Measurements from ENCODE around the gene PACSIN2. TPM values are rescaled to one million over a fixed set of nuclear protein-coding genes. Genes with fewer than 3 reads are reported as not detected.
A peak's percentile ranks its signal among the peaks of the same experiment; 100 is the strongest.

The PACSIN2 gene
- polyA plus RNA-seq, 2 of the 4 experiments (the other 2 are of a cell fraction), result 60.3 to 94.0 TPM

GRCh38 chr22:42844756-42845155 lies 170.2 kb downstream of the PACSIN2 start:
- H3K9me3 ChIP-seq, result no peaks in the 10 kb centered on the region
- POLR2A ChIA-PET, result no interaction called here
- peaks cover 22% of the 10 kb centered on the region for H3K4me1 ChIP-seq
- TF ChIP-seq ELK1 (IDR thresholded peaks at IDR 0.05; ENCODE audit: low read depth, low read length) (no peak), JUNB (IDR thresholded peaks at IDR 0.05) (peak; percentile 20; the same call in 1 of the 2 replicates), MYC (IDR thresholded peaks at IDR 0.05; ENCODE audit: borderline replicate concordance, low read length) (no peak), HOXA7 (CRISPR knock-in tag; IDR thresholded peaks at IDR 0.05) (no peak), EP300 (IDR thresholded peaks at IDR 0.05) (no peak), ZFP36 (IDR thresholded peaks at IDR 0.05; ENCODE audit: borderline replicate concordance, partially characterized antibody) (no peak), GATA3 (IDR thresholded peaks at IDR 0.05; ENCODE audit: borderline replicate concordance) (peak; percentile 29; the same call in 1 of the 2 replicates), PHF8 (IDR thresholded peaks at IDR 0.05; ENCODE audit: borderline replicate concordance, low read depth) (no peak), BCL3 (IDR thresholded peaks at IDR 0.05) (no peak), EHF (CRISPR knock-in tag; IDR thresholded peaks at IDR 0.05) (no peak), NPAS2 (CRISPR knock-in tag; IDR thresholded peaks at IDR 0.05; ENCODE audit: borderline replicate concordance) (no peak), ZC3H11A (IDR thresholded peaks at IDR 0.05) (no peak), HDAC2 (IDR thresholded peaks at IDR 0.05) (no peak), SMC3 (IDR thresholded peaks at IDR 0.05) (no peak), FOSL2 (IDR thresholded peaks at IDR 0.05) (no peak), FOSL2 (CRISPR knock-in tag; IDR thresholded peaks at IDR 0.05) (peak; percentile 46; the same call in 1 of the 2 replicates)
- TF ChIP-seq, protein P1, sequence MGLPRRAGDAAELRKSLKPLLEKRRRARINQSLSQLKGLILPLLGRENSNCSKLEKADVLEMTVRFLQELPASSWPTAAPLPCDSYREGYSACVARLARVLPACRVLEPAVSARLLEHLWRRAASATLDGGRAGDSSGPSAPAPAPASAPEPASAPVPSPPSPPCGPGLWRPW (IDR thresholded peaks at IDR 0.05), result no peak
- TF ChIP-seq, protein P2, sequence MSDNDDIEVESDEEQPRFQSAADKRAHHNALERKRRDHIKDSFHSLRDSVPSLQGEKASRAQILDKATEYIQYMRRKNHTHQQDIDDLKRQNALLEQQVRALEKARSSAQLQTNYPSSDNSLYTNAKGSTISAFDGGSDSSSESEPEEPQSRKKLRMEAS (IDR thresholded peaks at IDR 0.05), result no peak
- TF ChIP-seq, protein P3, sequence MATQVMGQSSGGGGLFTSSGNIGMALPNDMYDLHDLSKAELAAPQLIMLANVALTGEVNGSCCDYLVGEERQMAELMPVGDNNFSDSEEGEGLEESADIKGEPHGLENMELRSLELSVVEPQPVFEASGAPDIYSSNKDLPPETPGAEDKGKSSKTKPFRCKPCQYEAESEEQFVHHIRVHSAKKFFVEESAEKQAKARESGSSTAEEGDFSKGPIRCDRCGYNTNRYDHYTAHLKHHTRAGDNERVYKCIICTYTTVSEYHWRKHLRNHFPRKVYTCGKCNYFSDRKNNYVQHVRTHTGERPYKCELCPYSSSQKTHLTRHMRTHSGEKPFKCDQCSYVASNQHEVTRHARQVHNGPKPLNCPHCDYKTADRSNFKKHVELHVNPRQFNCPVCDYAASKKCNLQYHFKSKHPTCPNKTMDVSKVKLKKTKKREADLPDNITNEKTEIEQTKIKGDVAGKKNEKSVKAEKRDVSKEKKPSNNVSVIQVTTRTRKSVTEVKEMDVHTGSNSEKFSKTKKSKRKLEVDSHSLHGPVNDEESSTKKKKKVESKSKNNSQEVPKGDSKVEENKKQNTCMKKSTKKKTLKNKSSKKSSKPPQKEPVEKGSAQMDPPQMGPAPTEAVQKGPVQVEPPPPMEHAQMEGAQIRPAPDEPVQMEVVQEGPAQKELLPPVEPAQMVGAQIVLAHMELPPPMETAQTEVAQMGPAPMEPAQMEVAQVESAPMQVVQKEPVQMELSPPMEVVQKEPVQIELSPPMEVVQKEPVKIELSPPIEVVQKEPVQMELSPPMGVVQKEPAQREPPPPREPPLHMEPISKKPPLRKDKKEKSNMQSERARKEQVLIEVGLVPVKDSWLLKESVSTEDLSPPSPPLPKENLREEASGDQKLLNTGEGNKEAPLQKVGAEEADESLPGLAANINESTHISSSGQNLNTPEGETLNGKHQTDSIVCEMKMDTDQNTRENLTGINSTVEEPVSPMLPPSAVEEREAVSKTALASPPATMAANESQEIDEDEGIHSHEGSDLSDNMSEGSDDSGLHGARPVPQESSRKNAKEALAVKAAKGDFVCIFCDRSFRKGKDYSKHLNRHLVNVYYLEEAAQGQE (IDR thresholded peaks at IDR 0.05), result no peak
- CTCF ChIA-PET, result interaction anchor here (1.0 kb wide), 1 partner anchor 245 kb away, joined by 3 read pairs; no protein-coding TSS in a partner anchor
- H3K27ac ChIP-seq, result peak overlapping the region; percentile 54 to 63; a peak in 4 of 6 replicates
- WGBS (ENCODE audit: missing lambda C conversion rate), result 24% methylated on average over 4 of the region's 4 CpGs
- DNase-seq (ENCODE audit: low read depth in 1 of 2, low spot score in 1 of 2), result peak in 1 of 2 experiments; percentile 53
- no peak for FAIRE-seq
- peak in 1 of 2 experiments; percentile 62; a peak in 2 of 6 replicates for ATAC-seq
- H3K4me2 ChIP-seq, result peak overlapping the region; percentile 44; the same call in 2 of the 3 replicates
- H3K4me3 ChIP-seq, result no peak overlapping the region

- ChIA-PET CTCF (interaction anchor here (0.6 to 1.7 kb wide), 3 partner anchors 9 to 193 kb away, joined by 3 to 4 read pairs (median 3); no protein-coding TSS in a partner anchor), POLR2A (no interaction called here)
- no peak for FAIRE-seq
- H3K4me2 ChIP-seq, result no peak overlapping the region
- ATAC-seq, result no peak
- DNase-seq (ENCODE audit: low read depth in 1 of 2, low spot score in 1 of 2), result no peak
- H3K4me3 ChIP-seq, result no peak overlapping the region
- peaks cover 18% of the 10 kb centered on the region for H3K4me1 ChIP-seq
- no peak overlapping the region for H3K27ac ChIP-seq
- WGBS (ENCODE audit: missing lambda C conversion rate), result 94% methylated on average over 13 of the region's 14 CpGs
- no peaks in the 10 kb centered on the region for H3K9me3 ChIP-seq
- TF ChIP-seq BCL3 (IDR thresholded peaks at IDR 0.05) (no peak), SREBF2 (IDR thresholded peaks at IDR 0.05) (no peak), FOSB (CRISPR knock-in tag; IDR thresholded peaks at IDR 0.05) (no peak), KDM1A (IDR thresholded peaks at IDR 0.05; ENCODE audit: low read depth) (no peak), POLR2AphosphoS2 (conservative IDR thresholded peaks at IDR 0.05; ENCODE audit: low read length) (no peak), HDAC2 (IDR thresholded peaks at IDR 0.05) (no peak), ZSCAN20 (CRISPR knock-in tag; IDR thresholded peaks at IDR 0.05) (no peak), EHMT2 (IDR thresholded peaks at IDR 0.05; ENCODE audit: low read depth) (no peak), CBX2 (IDR thresholded peaks at IDR 0.05; ENCODE audit: borderline replicate concordance, low read depth) (no peak), ZC3H11A (IDR thresholded peaks at IDR 0.05) (no peak), NFE2L2 (conservative IDR thresholded peaks at IDR 0.05; ENCODE audit: low read length) (no peak), PBX3 (IDR thresholded peaks at IDR 0.05) (no peak), TP53 (CRISPR knock-in tag; IDR thresholded peaks at IDR 0.05) (no peak)
These were observed 172.1 kb downstream of the PACSIN2 start for GRCh38 chr22:42842658-42843370.

Data from A549 (cell line).